Pulmonary artery endothelial cell (primary cell): ENCODE data around the gene CUX1. TPM values are rescaled to one million over a fixed set of nuclear protein-coding genes. Genes with fewer than 3 reads are reported as not detected.
"Not testable (repeated sequence)": the region's sequence is repeated elsewhere in the genome, so short reads cannot be mapped to it uniquely, and the experiment has no call there.

Experiments
- DNase-seq: peaks from one replicate; pipeline ENCODE4 v3.0.0-alpha.2; 2011; ENCODE audit warnings: low read depth, low spot score
- total RNA-seq: library from RNA; depleted of rRNA; stranded (reverse); fragments of >200 nt; gene quantifications from 2 replicates; pipeline ENCODE4 v1.2.3, GENCODE V29; 2014

Gene CUX1
- total RNA-seq, 1 donor from 2014 or later, result 20.8 TPM

DNA sequence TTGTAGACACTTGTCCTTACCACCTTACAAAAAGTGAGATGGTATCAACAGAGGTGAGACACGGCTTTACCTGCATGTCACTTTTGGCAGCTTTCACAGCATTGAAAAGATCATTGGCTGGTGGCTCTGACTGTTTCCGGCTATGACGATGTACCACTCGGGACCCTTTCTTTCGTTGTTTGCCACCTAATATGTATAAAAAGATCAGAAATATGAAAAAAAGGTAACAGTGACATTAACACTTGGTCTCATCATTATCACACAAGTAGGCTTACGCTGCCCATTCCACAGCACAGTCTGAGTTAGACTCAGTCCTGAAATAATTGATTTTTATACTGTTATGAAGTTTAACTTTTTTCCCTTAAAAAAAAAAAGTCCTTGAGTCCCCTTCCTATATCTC lies 509.8 kb downstream of the CUX1 start:
- not testable (repeated sequence) for DNase-seq

DNA sequence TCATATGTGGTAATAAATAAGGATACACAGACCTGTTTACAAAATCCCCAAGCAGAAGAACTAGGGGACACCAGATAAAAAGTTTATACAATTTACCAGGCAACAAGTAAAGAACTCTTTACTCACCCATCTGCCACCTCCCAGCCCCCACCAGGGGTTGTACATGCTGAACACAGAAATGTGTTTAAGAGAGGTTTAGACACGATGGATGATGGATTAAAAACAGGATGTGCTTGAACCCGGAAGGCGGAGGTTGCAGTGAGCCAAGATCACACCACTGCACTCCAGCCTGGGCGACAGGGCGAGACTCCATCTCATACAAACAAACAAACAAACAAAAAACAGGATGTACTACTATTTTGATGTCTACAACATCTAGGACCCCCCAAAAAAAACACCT lies 511.4 kb downstream of the CUX1 start:
- DNase-seq, result not testable (repeated sequence)

DNA sequence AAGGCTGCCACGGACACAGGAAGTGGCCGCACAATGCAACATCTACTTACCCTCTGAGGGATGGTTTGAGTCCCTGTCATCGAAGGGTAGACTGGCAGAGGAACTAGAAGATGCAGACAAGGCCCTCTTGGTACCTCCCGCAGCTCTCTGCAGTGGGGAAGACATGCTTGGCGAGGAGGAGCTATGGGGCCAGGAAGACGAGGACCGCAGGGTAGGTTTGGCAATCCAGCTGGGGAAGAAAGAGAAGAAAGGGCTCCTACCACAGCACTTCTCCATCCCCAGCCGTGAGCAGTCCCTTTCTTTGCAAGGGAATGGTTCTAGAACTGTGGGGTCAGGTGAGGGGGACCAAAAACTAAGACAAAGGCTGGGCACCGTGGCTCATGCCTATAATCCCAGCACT lies 511.9 kb downstream of the CUX1 start:
- DNase-seq, result not testable (repeated sequence)

DNA sequence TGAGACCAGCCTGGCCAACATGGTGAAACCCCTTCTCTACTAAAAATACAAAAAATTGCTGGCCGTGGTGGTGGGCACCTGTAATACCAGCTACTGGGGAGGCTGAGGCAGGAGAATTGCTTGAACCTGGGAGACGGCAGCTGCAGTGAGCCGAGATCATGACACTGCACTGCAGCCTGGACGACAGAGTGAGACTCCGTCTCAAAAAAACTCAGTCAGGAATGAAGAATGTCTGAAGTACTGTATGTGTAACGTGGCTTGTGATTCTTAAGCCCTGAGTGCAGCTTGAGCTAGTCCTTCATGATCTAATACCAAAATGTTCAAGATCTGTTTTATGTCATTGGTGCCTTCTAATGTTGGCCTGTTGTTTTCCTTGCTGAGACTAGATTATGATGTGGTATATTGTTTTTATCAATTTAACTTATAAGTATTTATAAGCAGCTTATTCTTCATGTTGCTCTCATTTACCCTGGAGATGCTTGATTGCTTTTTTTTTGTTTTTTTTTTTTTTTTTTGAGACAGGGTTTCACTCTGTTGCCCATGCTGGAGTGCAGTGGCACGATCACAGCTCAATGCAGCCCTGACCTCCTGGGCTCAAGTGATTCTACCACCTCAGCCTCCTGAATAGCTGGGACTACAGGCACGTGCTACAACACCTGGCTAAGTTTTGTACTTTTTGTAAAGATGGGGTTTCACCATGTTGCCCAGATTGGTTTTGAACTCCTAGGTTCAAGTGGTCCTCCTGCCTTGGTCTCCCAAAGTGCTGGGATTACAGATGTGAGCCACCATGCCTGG lies 513.4 kb downstream of the CUX1 start:
- not testable (repeated sequence) for DNase-seq

Other genes starting within 250 kb of the CUX1 start
- gene MYL10, start 188.3 kb upstream of the CUX1 start, total RNA-seq, result not detected in 2 replicates